RWPE1 (cell line): ENCODE data around the gene PARM1.

ENCODE experiments used
- CTCF ChIA-PET: fragments of 350-600 bp; sonication (Branson Sonifier 250); formaldehyde crosslinking; extraction: SDS; loops from one replicate; lab custom pipeline; 2021; lab: Yijun Ruan, JAX
- POLR2A ChIA-PET: fragments of 400-600 bp; formaldehyde crosslinking; extraction: SDS; loops from one replicate; lab custom pipeline; 2020; ENCODE audit warnings: antibody characterized with exemption; ENCODE audit not compliant: low non-redundant PET; lab: Yijun Ruan, JAX
- DNase-seq: peaks from one replicate; pipeline ENCODE4 v3.0.0; 2012; ENCODE audit warnings: low spot score
- H3K27ac ChIP-seq: fragments of 450-650 bp; 2 replicates; pipeline ENCODE4 v1.5.1; 2017
- TF ChIP-seq, protein P1 (sequence below): fragments of 450-650 bp; conservative IDR thresholded peaks from 2 replicates; pipeline ENCODE4 v1.5.1; 2017; ENCODE audit warnings: low read depth, mild to moderate bottlenecking

PARM1 gene

DNA sequence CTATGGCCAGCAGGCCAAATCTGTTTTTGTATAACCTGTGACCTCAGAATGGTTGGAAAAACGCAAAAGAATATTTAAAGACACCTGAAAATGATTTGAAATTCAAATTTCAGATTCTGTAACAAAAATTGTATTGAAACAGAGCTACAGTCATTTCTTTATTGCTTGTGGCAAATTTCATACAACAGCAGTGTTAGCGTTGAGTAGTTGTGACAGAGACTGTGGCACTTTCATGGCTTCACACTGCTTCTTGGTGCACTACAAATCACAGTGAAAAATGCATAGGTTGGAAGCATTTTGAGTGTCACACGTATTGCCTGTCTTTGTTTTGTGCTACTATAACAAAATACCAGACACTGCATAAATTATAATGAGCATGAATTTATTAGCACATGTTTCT, 12.2 kb upstream of the PARM1 start:
- no peak for DNase-seq
- H3K27ac ChIP-seq, result no peak overlapping the region
- CTCF ChIA-PET, result interaction anchor here (0.6 kb wide), 1 partner anchor 8 kb away, joined by 3 read pairs; no protein-coding TSS in a partner anchor
- POLR2A ChIA-PET, result no interaction called here
- TF ChIP-seq, protein P1, sequence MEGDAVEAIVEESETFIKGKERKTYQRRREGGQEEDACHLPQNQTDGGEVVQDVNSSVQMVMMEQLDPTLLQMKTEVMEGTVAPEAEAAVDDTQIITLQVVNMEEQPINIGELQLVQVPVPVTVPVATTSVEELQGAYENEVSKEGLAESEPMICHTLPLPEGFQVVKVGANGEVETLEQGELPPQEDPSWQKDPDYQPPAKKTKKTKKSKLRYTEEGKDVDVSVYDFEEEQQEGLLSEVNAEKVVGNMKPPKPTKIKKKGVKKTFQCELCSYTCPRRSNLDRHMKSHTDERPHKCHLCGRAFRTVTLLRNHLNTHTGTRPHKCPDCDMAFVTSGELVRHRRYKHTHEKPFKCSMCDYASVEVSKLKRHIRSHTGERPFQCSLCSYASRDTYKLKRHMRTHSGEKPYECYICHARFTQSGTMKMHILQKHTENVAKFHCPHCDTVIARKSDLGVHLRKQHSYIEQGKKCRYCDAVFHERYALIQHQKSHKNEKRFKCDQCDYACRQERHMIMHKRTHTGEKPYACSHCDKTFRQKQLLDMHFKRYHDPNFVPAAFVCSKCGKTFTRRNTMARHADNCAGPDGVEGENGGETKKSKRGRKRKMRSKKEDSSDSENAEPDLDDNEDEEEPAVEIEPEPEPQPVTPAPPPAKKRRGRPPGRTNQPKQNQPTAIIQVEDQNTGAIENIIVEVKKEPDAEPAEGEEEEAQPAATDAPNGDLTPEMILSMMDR, result no peak

DNA sequence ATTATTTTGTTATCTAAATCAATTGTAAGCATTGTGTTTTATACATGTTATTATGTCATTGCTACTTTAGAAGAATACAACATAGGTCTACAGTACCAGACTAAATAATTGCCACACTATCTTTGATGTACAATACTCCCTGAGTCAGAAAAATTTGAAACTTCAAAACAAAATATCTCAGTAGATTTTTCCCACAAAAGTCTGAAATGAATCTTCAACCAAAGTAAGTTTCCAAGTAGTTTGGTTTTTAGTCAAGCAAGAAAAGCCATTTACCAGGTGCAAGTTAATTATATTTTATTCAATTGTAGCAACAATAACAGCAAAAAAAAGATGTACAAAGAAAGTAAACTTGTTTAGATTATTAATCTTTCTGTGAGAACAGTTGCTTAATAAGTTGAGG, 11.4 kb upstream of the PARM1 start:
- POLR2A ChIA-PET, result no interaction called here
- no peak overlapping the region for H3K27ac ChIP-seq
- CTCF ChIA-PET, result no interaction called here
- no peak for DNase-seq
- TF ChIP-seq, protein P1, result no peak

DNA sequence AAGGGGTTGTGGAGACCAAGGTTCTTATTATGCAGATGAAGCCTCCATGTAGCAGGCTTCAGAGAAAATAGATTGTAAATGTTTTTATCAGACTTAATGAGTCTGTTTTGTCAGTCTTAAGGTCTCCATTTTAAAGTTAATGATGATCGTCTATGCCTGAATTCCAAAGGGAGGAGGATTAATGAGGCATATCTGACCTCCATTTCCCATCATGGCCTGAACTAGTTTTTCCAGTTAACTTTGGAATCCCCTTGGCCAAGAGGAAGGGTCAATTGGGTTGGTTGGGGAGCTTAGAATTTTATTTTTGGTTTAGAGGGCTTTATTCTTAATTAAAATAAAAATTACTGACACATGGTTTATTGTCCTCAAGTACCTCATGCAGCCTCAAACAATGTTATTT, 6.9 kb upstream of the PARM1 start:
- no peak overlapping the region for H3K27ac ChIP-seq
- CTCF ChIA-PET, result no interaction called here
- TF ChIP-seq, protein P1, result no peak
- POLR2A ChIA-PET, result no interaction called here
- no peak for DNase-seq

DNA sequence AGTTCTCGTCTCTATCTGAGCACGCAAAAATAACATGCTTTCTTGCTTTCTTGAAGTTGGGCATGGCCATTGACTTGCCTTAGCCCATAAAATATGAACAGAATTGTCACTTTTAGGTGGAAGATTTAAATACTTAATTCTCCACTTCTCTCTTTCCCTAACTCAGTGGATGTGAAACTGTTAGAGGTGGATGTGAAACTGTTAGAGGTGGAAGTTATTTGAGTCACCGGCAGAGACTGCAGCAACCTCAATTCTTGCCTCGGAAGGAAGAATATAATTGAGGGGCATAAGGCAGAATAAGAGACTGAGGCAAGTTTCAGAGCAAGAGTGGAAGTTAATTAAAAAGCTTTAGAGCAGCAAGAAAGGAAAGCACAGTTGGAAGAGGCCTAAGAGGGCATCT, 2.8 kb upstream of the PARM1 start:
- POLR2A ChIA-PET, result no interaction called here
- CTCF ChIA-PET, result interaction anchor here (0.5 to 0.8 kb wide), 2 partner anchors 54 to 69 kb away, joined by 3 to 4 read pairs; no protein-coding TSS in a partner anchor
- H3K27ac ChIP-seq, result no peak overlapping the region
- TF ChIP-seq, protein P1, result no peak
- no peak for DNase-seq

DNA sequence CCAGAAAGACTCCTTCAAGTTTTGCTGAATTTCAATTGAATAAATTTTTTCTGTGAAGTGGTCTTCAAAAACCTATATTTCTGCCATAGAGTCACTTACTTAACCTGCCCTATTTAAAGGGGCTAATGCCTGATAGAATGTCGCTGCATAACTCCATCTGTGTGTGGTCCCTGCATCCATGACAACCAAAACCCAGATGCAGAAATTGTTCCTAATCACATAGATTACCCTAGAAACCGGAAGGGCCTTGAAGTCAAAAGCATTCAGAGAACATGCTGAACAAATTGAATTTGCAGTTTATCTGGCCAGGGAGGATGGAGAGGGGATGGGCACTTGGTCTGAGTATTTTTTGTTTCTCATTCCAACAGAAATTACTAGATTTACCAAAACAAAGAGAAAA, 1.5 kb upstream of the PARM1 start:
- ChIA-PET POLR2A (no interaction called here), CTCF (no interaction called here)
- TF ChIP-seq, protein P1, result no peak
- no peak for DNase-seq
- H3K27ac ChIP-seq, result no peak overlapping the region

DNA sequence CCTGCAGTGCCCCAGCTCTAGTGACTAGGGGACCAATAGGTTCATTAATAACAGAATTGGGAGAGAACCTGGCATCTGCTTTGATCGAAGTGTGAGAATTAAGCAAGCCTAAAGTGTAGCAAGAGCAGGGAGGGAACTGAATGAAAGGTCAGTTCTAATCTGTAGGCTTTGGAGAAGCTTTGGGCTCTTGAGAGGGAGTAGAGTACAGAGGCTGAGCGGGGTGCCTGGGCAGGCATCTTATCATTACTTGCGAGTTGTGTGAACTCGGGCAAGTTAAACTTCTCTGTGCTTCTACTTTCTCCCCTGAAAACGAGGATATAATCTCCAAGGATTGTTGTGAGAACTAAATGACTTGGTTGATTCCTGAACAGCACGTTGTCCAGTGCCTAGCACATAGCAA, 906 bp upstream of the PARM1 start:
- no peak for DNase-seq
- TF ChIP-seq, protein P1, result no peak
- ChIA-PET CTCF (interaction anchor here (0.6 to 2.2 kb wide), 4 partner anchors 358 to 916 kb away, joined by 3 to 6 read pairs (median 3); no protein-coding TSS in a partner anchor), POLR2A (no interaction called here)
- H3K27ac ChIP-seq, result no peak overlapping the region
